Activated T-cell treated with anti-CD3 and anti-CD28 coated beads, Interleukin-2, amount 50 U/mL, for 72 hours (primary cell): ENCODE data around the gene P2RY8. TPM values are rescaled to one million over a fixed set of nuclear protein-coding genes. Genes with fewer than 3 reads are reported as not detected.

Source experiments
- ATAC-seq, 2 donors: fragments of 150-1000 bp; cut with Tn5 transposase; replicated peaks in 1 of 2; 2 replicates each; pipeline ENCODE4 v1.10.0; 2021; ENCODE audit warnings: moderate library complexity in 2 of 2, mild to moderate bottlenecking in 1 of 2
- DNase-seq, 2 donors: peaks; one replicate each; pipeline ENCODE4 v3.0.0; 2021 to 2022; ENCODE audit warnings: mixed read lengths in 1 of 2
- H3K27ac Mint-ChIP-seq: one replicate; pipeline ENCODE4 v1.8.0; 2022; ENCODE audit warnings: mild to moderate bottlenecking, moderate library complexity, mixed read lengths
- H3K27me3 Mint-ChIP-seq: one replicate; pipeline ENCODE4 v1.8.0; 2022; ENCODE audit warnings: low read depth, mixed read lengths
- H3K36me3 Mint-ChIP-seq, 2 donors: one replicate each; pipeline ENCODE4 v1.8.0; 2022; ENCODE audit warnings: mixed read lengths in 2 of 2, mild to moderate bottlenecking in 1 of 2; ENCODE audit not compliant: insufficient read depth in 2 of 2
- H3K4me1 Mint-ChIP-seq: one replicate; pipeline ENCODE4 v1.8.0; 2022; ENCODE audit warnings: low read depth, mixed read lengths
- H3K4me3 Mint-ChIP-seq, 2 donors: one replicate each; pipeline ENCODE4 v1.8.0; 2022; ENCODE audit warnings: mild to moderate bottlenecking in 2 of 2, mixed read lengths in 2 of 2, moderate library complexity in 2 of 2
- H3K9me3 Mint-ChIP-seq, 2 donors: one replicate each; pipeline ENCODE4 v1.8.0; 2022; ENCODE audit warnings: mixed read lengths in 2 of 2
- total RNA-seq, 2 donors: library from RNA; stranded (reverse); gene quantifications; one replicate each; pipeline ENCODE4 v1.2.3, GENCODE V29; 2022

The P2RY8 gene
- total RNA-seq, 2 donors from 2014 or later: 40.1 to 45.7 TPM

GRCh38 chrX:1521459-1521956, 15.5 kb downstream of the P2RY8 start:
- Mint-ChIP-seq H3K27ac (peak overlapping the region; percentile 79), H3K4me1 (peaks cover 50% of the 10 kb centered on the region)

DNA sequence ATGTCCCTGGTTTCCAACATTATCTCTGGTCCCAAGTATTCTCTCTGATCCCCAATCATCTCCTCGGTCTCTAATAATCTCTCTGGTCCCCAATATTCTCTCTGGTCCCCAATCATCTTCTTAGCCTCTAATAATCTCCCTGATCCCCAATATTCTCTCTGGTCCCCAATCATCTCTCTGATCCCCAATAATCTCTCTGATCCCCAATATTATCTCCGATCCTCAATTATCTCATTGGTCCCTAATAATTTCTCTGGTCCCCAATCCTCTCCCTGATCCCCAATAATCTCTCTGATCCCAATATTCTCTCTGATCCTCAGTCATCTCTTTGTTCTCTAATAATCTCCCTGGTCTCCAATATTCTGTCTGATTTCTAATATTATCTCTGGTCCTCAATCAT, 16.6 kb downstream of the P2RY8 start:
- peak overlapping the region; percentile 21 to 25 for H3K4me3 Mint-ChIP-seq
- peaks cover 0 to 2% of the 10 kb centered on the region in 2 donors for H3K9me3 Mint-ChIP-seq
- DNase-seq: no peak
- H3K27me3 Mint-ChIP-seq: no peaks in the 10 kb centered on the region
- H3K4me1 Mint-ChIP-seq: peaks cover 52% of the 10 kb centered on the region
- no peak for ATAC-seq
- H3K27ac Mint-ChIP-seq: peak overlapping the region; percentile 86
- peaks cover 15 to 17% of the 10 kb centered on the region in 2 donors for H3K36me3 Mint-ChIP-seq

More at GRCh38 chrX:1521459-1521956, 15.5 kb downstream of the P2RY8 start:
- H3K36me3 Mint-ChIP-seq: peaks cover 15 to 17% of the 10 kb centered on the region in 2 donors
- H3K27me3 Mint-ChIP-seq: no peaks in the 10 kb centered on the region
- peak; percentile 79 to 80 for ATAC-seq
- DNase-seq: peak; percentile 65 to 66
- peak overlapping the region; percentile 61 to 65 for H3K4me3 Mint-ChIP-seq
- peaks cover 0 to 2% of the 10 kb centered on the region in 2 donors for H3K9me3 Mint-ChIP-seq

- DNase-seq: no peak
- no peak for ATAC-seq
- Mint-ChIP-seq H3K27ac (peak overlapping the region; percentile 86), H3K36me3 (peaks cover 16 to 17% of the 10 kb centered on the region in 2 donors), H3K9me3 (peaks cover 0 to 2% of the 10 kb centered on the region in 2 donors), H3K27me3 (no peaks in the 10 kb centered on the region), H3K4me3 (no peak overlapping the region), H3K4me1 (peaks cover 52% of the 10 kb centered on the region)
These were observed 17.9 kb downstream of the P2RY8 start for GRCh38 chrX:1519022-1519497.

- DNase-seq (no peak), ATAC-seq (no peak)
- H3K9me3 Mint-ChIP-seq: peaks cover 3 to 5% of the 10 kb centered on the region in 2 donors
- peaks cover 21 to 23% of the 10 kb centered on the region in 2 donors for H3K36me3 Mint-ChIP-seq
- H3K4me3 Mint-ChIP-seq: peak overlapping the region in 1 of 2 donors; percentile 17
- H3K4me1 Mint-ChIP-seq: peaks cover 52% of the 10 kb centered on the region
- no peaks in the 10 kb centered on the region for H3K27me3 Mint-ChIP-seq
- peak overlapping the region; percentile 86 for H3K27ac Mint-ChIP-seq
These were observed 18.5 kb downstream of the P2RY8 start for GRCh38 chrX:1518512-1518911.

DNA sequence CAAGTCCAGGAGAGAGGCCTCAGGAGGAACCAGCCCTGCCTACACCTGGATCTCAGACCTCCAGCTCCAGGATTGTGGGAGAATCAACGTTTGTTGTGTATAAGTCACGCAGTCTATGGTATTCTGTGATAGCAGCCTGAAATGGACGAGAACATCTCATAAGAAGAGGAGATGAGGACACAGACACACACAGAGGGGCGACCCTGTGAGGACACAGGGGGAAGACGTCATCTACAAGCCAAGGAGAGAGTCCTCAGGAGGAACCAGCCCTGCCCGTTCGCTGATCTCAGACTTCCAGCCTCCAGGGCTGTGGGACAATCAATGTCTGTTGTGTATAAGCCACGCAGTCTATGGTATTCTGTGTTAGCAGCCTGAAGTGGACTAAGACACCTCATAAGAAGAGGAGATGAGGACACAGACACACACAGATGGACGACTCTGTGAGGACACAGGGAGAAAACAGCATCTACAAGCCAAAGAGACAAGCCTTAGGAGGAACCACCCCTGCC, 20.3 kb downstream of the P2RY8 start:
- Mint-ChIP-seq H3K27me3 (no peaks in the 10 kb centered on the region), H3K9me3 (peaks cover 4 to 7% of the 10 kb centered on the region in 2 donors), H3K36me3 (peaks cover 26 to 34% of the 10 kb centered on the region in 2 donors), H3K4me1 (peaks cover 43% of the 10 kb centered on the region), H3K4me3 (no peak overlapping the region), H3K27ac (peak overlapping the region; percentile 41)
- ATAC-seq: no peak
- DNase-seq: no peak

- Mint-ChIP-seq H3K4me1 (peaks cover 6% of the 10 kb centered on the region), H3K4me3 (no peak overlapping the region), H3K27ac (no peak overlapping the region), H3K27me3 (no peaks in the 10 kb centered on the region), H3K9me3 (peaks cover 4 to 5% of the 10 kb centered on the region in 2 donors), H3K36me3 (peaks cover 16 to 20% of the 10 kb centered on the region in 2 donors)
- no peak for DNase-seq
- ATAC-seq: no peak
These were observed 25.2 kb downstream of the P2RY8 start for GRCh38 chrX:1511829-1512228.

- DNase-seq (no peak), ATAC-seq (no peak)
- H3K4me1 Mint-ChIP-seq: peaks cover 4% of the 10 kb centered on the region
- H3K9me3 Mint-ChIP-seq: peaks cover 4 to 5% of the 10 kb centered on the region in 2 donors
- no peak overlapping the region for H3K4me3 Mint-ChIP-seq
- peaks cover 16 to 22% of the 10 kb centered on the region in 2 donors for H3K36me3 Mint-ChIP-seq
- H3K27ac Mint-ChIP-seq: peak overlapping the region; percentile 80
- no peaks in the 10 kb centered on the region for H3K27me3 Mint-ChIP-seq
These were observed 25.8 kb downstream of the P2RY8 start for GRCh38 chrX:1511150-1511549.

- DNase-seq: peak in 1 of 2 donors; percentile 43
- Mint-ChIP-seq H3K36me3 (peaks cover 7 to 20% of the 10 kb centered on the region in 2 donors), H3K4me3 (no peak overlapping the region), H3K27me3 (no peaks in the 10 kb centered on the region), H3K4me1 (peaks cover 23% of the 10 kb centered on the region), H3K27ac (no peak overlapping the region), H3K9me3 (no peaks in the 10 kb centered on the region)
- ATAC-seq: peak; percentile 67 to 70
These were observed 29.2 kb downstream of the P2RY8 start for GRCh38 chrX:1507511-1508463.

GRCh38 chrX:1506916-1507315, 30.1 kb downstream of the P2RY8 start:
- Mint-ChIP-seq H3K27me3 (no peaks in the 10 kb centered on the region), H3K4me1 (peaks cover 32% of the 10 kb centered on the region), H3K4me3 (no peak overlapping the region), H3K27ac (no peak overlapping the region), H3K36me3 (peaks cover 4 to 20% of the 10 kb centered on the region in 2 donors), H3K9me3 (no peaks in the 10 kb centered on the region)
- ATAC-seq (no peak), DNase-seq (no peak)

DNA sequence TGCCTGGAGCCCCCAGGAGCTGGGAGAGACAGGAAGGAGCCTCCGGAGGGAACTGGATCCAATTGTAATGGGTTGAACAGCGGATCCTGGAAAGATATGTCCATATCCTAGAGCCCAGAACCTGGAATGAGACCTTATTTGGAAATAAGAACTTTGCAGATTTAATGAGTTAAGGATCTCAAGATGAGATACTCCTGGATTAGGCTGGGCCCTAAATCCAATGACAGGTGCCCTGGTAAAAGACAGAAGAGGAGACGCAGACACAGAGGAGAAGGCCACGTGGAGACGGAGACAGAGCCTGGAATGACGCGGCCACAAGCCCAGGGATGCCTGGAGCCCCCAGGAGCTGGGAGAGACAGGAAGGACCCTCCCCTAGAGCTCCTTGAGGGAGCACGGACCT, 34.1 kb downstream of the P2RY8 start:
- Mint-ChIP-seq H3K27me3 (no peaks in the 10 kb centered on the region), H3K4me3 (no peak overlapping the region), H3K27ac (peak overlapping the region; percentile 87), H3K9me3 (no peaks in the 10 kb centered on the region), H3K36me3 (peaks cover 2 to 18% of the 10 kb centered on the region in 2 donors), H3K4me1 (peaks cover 44% of the 10 kb centered on the region)
- ATAC-seq: no peak
- DNase-seq: no peak

DNA sequence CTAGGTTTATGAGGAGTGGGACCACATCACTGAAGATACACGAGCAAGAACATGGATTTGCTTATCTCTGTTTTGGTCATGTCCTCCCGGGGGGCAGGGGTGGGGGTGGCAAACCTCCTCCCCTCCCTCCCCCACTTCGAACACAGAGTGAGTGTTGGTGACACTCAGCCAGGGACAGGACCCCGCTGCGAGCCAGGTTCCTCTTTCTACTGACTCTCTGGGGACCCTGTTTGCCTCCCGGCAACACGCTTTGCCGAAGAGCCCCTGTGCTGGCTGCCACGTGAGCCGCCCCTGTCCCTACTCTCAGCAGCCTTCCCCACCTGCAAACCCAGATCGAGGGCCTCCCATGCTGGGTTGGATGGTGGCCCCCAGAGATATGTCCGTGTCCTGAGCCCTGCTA, 34.7 kb downstream of the P2RY8 start:
- ATAC-seq: no peak
- no peak for DNase-seq

DNA sequence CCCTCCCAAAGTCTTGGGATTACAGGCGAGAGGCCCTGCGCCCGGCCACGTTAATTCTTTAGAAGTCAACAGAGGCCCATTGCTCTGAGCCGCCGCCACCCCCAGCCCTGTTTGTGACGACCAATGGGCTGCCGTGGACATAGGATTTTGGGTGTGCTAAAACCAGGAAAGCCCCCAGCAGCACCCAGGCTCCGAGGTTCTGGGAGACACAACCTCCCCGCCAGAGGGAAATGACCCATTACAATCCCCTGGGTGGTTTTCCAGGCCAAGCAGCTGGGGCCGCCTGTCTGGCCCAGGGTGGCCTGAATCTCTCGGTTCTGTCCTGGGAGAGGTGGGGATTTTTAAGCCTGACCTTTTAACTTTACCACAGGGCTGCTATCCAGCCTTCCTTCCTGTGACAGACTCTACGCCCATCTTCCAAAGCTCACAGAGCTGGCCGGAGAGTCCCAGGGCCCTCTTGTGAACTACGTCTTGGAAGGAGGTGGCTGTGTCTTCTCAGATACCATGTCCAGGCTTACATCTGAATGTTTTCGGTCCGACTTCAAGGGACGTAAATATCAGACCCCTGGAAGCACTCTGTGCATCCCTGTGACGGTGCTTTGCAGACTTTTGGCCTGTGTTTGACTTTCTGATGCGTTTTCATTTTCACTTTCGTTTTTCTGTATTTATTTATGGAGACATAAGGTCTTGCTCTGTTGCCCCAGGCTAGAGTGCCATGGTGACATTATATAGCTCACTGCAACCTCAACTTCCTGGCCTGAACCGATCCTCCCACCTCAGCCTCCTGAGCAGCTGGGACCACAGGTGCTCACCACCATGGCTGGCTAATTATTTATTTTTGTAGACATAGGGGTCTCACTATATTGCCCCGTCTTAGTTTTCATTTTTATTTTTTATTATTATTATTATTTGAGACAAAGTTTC, 36.0 kb downstream of the P2RY8 start:
- no peak for DNase-seq
- Mint-ChIP-seq H3K9me3 (no peaks in the 10 kb centered on the region), H3K27me3 (no peaks in the 10 kb centered on the region), H3K4me1 (peaks cover 45% of the 10 kb centered on the region), H3K4me3 (peak overlapping the region in 1 of 2 donors; percentile 59), H3K36me3 (peaks cover 2 to 16% of the 10 kb centered on the region in 2 donors), H3K27ac (peak overlapping the region; percentile 70)
- peak; percentile 57 to 68 for ATAC-seq

More for the DNA sequence above, 34.7 kb downstream of the P2RY8 start:
- peaks cover 44% of the 10 kb centered on the region for H3K4me1 Mint-ChIP-seq
- peak overlapping the region; percentile 87 for H3K27ac Mint-ChIP-seq
- no peaks in the 10 kb centered on the region for H3K27me3 Mint-ChIP-seq
- H3K9me3 Mint-ChIP-seq: no peaks in the 10 kb centered on the region
- H3K36me3 Mint-ChIP-seq: peaks cover 2 to 18% of the 10 kb centered on the region in 2 donors
- no peak overlapping the region for H3K4me3 Mint-ChIP-seq
